RKO (cell line): ENCODE results near the gene LCN15.
"Not testable (repeated sequence)": the region's sequence is repeated elsewhere in the genome, so short reads cannot be mapped to it uniquely, and the experiment has no call there.

Experiments used
- DNase-seq: peaks from one replicate; pipeline ENCODE4 v3.0.0-alpha.2; 2016; ENCODE audit warnings: low spot score

The LCN15 gene, protein sequence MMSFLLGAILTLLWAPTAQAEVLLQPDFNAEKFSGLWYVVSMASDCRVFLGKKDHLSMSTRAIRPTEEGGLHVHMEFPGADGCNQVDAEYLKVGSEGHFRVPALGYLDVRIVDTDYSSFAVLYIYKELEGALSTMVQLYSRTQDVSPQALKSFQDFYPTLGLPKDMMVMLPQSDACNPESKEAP

DNA sequence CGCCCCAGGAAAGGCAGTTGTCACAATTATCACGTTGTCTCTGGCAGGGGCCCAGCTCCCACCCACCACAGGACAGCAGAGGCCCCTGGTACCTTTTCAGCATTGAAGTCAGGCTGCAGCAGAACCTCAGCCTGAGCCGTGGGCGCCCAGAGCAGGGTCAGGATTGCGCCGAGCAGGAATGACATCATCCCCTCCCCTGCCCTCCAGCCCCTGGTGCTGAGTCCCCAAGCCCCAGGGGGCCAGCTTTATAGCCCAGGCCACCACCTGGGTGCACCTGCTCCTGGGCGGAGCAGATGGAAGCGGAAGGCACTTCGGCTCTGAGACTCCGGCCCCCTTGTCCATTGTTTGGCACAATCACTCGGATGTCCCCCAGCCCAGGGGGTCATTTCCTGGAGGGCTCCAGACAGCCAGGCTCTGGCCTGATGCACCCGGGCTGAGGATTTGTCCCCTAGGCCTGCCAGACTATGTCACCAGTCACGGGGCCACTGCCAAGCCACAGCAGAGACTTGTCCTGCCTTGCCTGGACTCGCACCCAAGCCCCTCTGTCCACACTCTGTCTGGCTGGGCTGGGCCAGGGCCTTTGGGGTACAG lies at the start of gene LCN15:
TSS of gene LCN15 (minus strand) at position 218 of the 591 bp plus-strand sequence. CDS start at position 188, 30 bp downstream.
- DNase-seq = no peak

DNA sequence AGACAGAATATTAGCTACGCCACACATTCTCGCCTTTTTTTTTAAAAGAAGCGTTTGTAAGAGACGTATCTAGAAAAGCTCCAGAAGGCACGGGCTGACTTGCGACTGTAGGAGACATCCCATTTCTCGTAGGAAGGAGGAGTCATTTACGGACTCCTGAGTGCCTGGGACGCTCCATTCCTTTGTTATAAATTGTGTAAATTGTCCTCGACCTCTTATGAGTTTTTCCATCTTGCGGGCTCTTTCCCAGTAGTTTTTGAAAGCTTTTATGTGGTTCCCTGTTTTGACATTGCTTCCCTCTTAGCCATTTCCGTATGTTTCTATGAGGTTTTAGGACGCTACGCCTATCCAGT lies 44.5 kb upstream of the LCN15 start:
- DNase-seq = peak; percentile 84

DNA sequence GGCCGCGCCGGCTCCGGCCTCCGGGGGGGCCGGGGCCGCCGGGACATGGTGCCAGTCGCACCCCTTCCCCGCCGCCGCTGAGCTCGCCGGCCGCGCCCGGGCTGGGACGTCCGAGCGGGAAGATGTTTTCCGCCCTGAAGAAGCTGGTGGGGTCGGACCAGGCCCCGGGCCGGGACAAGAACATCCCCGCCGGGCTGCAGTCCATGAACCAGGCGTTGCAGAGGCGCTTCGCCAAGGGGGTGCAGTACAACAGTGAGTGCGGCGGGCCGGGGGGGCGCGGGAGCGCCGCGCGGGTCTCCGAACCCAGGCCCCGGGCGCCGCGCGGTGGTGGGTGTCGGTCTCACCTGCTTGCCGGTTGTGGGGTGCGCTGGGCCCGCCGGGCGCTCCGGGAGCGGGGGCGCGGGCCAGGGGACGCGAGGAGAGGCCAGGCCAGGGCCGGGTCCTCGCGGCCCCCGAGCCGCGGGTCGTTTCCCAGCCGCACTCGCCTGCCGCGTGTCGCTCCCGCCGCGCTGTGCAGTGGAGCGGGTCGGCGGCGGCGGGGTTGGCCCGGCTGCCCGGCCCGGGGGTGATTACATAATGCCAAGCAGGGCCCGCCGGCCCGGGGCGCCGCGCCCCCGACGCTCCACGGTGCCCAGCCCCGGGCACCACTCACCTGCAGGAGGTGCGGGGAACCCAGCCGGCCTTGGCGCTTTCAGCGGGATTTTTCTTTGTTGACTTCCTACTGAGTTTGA lies 43.9 kb upstream of the LCN15 start:
- peak; percentile 52 for DNase-seq

DNA sequence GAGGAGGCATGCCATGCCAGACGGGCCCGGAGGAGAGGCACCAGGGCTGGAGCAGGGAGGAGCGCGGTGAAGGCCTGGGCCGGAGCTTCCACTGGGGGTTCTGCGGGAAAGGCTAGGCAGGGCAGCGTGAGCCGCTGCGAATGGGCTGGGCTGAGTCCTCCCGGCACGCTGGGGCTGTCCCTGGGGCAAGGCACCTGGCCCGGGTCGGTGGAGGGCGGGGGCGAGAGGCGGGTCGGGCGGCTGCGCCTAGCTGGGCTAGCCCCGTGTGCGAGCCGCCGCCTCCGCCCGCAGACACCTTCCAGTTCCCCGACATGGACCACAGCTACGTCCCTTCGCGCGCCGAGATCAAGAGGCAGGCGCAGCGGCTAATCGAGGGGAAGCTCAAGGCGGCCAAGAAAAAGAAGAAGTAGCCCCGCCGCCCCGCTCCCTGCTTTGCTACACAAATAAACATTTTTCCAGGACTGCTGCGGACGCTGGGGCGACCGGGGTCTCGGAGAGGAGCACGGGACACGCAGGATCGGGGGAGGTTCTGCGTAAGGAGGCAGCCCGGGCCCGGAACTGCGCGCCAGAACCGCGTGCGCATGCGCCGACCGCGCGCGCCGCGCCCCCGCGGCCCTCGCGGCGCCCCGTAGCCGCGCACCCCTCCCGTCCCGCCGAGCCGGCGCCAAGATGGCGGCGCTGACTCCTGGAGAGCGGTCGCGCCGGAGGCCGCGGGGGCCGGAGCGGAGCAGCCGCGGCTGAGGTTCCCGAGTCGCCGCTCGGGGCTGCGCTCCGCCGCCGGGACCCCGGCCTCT lies 43.2 kb upstream of the LCN15 start, which contains the start of gene RABL6:
TSS of gene RABL6 (plus strand) at position 668 of the 794 bp plus-strand sequence. CDS start 249 bp downstream, outside the sequence.
- DNase-seq = peak; percentile 87

DNA sequence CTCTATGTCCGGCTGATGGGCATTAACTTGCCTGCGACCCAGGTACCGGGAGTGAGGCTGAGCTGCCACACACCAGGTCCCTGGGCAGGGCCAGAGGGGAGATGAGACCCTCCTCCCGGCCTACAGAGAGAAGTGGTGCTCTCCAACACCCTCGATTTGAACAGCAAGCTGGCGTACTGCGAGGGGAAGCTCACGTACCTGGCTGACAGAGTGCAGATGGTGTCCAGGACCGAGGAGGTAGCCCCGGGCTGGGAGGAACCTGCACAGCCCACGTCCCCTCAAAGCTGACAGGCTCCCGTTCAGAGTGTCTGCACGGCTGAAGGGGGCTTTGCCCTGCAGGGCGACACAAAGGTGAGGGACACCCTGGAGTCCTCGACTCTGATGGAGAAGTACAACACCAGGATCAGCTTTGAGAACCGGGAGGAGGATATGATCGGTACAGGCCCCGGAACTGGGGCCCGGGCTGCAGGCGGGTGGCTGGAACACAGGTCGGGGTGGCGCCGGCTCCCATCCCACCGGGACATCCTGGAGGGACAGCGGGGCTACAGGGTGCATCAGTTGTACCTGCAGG lies 42.4 kb upstream of the LCN15 start:
- peak; percentile 41 for DNase-seq

DNA sequence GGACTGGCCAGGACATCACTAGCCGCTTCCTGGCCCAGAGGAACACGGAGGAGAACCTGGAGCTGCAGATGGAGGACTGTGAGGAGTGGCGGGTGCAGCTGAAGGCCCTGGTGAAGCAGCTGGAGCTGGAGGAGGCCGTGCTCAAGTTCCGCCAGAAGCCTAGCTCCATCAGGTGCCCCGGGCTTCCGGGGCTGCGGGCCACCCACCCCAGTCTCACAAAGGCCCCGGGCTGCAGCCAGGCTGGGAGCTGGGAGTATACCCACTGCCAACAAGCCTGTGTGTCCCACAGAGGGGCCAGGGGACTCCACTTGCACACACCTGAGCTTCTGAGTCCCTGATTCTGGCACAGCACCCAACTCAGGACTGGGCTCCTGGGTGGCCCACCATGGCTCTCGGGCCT lies 41.7 kb upstream of the LCN15 start:
- no peak for DNase-seq

DNA sequence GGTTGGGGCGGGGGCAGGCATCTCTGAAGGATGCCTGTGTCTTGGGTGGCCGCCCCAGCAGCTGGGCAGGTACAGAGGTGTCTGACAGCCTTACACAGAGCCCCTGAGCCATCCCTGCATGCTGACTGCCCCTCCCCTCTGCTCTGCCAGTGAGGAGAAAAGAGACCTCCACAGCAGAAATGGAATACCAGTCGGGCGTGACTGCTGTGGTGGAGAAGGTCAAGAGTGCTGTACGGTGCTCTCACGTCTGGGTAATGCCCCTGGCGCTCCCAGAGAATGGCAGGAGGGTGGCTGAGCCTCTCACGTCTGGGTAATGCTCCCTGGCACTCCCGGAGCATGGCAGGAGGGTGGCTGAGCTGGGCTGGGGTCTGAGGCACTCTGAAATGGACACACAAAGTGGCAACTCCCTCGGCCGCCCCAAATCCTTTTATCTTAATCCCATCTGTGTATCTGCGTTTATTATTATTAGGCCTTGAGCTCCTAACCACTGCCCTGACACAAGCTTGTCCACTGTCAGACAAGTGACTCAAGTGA lies 41.0 kb upstream of the LCN15 start:
- no peak for DNase-seq

DNA sequence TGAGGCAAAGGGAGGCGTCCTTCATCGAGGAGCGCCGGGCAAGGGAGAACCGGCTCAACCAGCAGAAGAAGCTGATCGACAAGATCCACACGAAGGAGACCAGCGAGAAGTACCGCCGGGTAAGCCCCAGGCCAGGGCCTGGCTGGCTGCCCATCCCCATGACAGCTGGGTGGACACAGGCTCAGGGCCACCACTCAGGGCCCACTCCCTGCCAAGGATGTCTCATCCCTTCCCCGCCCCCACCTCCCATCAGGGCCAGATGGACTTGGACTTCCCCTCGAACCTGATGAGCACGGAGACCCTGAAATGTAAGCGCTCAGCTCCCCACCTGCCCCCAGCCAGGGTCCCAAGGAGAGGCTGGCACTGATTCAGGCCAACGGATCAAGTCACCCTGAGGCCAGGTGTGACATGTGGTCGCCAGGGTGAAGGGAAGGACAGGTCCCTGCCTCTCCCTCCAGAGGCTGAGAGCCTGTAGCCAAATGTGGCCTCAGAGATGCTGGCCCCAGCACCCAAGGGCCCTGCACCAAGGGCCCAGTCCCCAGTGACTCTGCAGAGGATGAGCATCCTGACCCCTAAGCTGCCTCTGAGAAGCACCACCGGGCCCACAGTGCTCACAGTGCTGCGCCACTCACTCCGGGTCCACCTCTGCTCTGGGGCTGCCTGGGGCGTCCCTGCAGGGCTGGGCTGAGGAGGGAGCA lies 40.3 kb upstream of the LCN15 start:
- DNase-seq = no peak

DNA sequence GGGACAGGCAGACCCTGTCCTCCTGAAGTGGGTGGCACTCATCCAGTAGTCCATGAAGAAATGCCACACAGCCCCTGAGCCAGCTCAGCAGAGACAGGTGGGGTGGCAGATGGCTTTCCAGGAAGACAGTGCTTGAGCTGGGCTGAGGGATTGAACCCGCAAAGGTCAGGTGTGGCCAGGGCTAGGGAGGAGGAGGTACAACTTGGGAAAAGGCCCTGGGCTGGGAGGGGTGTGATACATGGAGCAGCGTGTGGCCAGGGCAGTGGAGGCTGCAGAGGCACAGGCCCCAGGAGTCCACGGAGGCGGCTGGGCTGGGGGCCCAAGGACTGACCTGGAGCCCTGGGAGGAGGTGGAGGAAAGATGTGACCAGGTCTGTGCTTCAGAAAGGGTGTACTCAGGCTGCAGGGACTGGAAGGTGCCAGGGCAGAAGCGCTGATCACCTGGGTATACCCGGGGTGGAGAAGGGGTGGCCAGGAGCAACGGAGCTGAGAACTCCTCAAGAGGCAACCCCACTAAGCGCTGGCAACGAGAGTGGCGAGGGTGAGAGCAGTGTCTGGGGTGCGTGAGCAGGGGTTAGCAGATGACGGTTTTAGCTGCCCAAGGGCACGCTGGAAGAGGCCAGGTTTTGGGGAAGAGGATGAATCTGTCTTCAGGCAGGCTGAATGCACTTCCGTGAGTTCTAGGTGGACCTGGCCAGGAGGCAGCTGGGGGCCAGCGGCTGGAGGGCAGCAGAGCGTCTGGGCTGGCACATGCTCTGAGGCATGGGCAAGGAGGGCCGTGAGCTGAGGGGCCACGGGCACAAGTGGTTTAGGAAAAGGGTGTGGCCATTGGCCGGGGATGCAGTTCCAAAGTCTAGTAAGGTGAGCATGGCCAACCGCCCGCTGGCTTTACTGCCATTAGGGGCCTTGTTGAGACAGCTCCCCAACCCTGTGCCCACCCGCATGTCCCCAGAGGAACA lies 39.5 kb upstream of the LCN15 start:
- DNase-seq = no peak

DNA sequence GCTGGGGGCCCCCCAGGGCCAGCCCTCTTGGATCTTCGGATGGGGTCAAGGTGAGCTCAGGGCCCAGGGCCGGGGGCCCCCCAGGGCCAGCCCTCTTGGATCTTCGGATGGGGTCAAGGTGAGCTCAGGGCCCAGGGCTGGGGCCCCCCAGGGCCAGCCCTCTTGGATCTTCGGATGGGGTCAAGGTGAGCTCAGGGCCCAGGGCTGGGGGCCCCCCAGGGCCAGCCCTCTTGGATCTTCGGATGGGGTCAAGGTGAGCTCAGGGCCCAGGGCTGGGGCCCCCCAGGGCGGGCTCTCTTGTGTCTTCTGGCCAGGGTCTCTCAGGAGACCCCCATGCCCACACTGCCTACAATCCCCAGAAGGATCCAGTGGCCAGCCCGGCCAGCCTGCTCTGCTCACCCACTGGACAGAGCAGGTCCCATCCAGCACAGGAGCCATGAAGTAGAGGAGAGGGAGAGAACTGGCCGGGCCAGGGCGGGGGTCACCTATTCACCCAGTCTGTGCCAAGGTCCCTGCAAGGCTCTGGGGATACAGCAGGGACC lies 38.8 kb upstream of the LCN15 start:
- not testable (repeated sequence) for DNase-seq

DNA sequence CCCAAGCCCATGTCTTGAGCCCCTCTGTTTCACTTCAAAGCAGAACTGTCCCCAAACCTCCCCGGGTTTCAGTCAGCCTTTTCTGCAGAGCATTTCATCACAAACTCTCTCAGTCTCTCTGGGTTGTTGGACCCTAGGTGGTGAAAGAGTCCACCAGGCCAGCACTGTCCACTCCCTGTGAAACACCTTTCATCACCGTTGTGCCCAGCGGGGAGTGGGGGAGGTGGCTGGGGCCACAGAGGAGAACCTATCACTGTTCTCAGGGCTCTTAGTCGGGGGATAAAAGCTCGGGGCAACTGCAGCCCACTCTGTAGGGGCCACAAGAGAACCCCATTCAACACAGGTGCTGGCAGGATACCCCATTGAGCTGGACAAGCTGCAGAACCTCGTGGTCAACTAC lies 38.0 kb upstream of the LCN15 start:
- no peak for DNase-seq

DNA sequence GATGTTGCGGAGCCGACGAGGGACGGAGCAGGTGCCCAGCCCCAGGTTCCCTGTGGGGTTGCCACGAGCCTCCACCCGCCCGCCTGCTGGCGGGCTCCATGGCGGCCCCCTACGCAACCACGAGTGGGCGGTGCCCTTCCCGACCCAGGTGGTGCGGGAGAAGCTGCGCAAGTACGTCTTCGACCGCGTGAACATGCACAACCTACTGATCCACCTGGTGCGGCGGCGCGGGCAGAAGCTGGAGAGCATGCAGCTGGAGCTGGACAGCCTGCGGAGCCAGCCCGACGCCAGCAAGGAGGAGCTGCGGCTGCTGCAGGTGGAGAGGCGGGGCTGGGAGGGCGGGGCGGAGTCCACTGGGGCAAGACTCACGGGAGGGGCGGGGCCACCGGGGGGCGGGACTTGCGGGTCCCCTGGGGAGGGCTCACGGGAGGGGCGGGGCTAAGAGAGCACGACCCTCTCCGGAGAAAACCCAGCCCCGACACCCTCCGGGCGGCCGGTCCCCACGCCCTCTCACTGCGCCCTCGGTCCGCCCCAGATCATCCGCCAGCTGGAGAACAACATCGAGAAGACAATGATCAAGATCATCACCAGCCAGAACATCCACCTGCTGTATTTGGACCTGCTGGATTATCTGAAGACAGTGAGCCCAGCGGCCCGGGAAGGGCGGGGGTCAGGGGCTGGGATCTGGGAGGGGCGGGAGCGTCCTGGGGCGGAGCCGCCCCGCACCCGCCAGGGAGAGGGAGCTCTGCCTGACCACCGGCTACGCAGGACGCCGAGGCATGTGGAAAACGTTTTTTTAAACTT lies 35.7 kb upstream of the LCN15 start:
- DNase-seq = peak; percentile 71

DNA sequence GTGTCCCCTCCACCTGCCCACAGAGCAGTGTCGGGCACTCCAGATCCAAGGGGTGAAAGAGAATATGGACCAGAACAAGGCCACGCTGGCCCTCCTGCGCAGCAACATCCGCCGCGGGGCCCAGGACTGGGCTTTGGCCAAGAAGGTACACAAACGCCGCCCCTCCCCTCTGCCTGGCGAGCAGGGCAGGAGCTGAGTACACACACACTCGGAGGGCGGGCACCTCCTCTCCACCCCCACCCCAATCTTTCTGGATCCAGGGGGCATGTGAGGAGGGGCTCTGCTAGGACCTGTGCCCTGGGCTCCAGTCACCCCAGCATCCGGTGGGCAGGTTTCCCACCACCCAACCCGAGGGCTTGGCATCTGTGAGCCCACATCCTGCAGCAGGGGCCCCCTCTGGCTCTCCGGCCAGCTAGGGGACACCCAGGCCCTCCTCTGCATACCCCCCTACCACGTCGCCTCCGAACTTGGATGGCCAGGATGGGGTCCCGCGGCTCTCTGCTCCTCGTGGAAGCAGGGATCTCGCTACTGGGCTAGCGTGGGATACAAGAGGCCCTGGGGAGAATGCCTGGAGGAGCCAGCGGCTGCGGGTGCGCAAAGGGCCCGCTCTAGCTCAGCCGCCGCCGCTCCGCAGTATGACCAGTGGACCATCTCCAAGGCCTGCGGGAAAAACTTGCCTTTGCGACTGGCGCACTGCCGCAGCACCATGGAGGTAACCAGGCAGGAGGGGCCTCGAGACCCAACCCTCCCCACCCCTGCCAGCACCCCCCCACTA lies 34.9 kb upstream of the LCN15 start:
- DNase-seq = no peak

DNA sequence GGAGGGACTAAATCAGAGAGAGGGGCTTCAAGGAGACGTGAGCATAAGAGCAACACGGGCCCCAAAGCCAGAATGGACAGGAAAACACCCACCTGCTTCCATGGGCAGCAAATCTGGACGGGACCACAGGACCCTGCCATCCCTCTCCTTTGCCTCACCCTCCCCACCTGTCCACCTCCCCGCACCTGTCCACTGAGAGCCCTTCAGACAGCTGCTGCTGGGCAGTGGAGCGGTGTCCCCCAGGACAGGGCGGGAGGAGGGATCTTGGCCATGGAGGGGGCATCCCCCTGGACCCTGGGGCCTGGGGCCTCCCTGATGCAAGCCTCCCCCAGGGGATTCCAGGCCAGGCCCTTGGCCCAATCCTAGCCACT lies 34.4 kb upstream of the LCN15 start:
- no peak for DNase-seq

DNA sequence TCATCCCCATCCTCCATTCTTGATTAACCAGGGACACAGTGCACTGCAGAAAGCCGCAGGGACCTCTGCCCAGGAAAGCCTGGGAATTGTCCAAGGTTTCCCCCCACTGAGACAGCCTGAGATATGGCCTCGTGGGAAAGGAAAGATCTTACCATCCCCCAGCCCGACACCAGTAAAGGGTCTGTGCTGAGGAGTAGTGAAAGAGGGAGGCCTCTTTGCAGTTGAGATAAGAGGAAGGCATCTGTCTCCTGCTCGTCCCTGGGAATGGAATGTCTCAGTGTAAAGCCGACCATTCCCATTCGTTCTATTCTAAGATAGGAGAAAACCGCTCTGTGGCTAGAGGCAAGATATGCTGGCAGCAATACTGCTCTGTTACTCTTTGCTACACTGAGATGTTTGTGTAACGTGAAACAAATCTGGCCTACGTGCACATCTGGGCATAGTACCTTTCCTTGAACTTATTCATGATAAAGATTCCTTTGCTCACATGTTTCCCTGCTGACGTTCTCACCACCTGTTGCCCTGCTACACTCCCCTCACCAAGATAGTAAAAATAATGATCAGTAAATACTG lies 32.5 kb upstream of the LCN15 start:
- not testable (repeated sequence) for DNase-seq

DNA sequence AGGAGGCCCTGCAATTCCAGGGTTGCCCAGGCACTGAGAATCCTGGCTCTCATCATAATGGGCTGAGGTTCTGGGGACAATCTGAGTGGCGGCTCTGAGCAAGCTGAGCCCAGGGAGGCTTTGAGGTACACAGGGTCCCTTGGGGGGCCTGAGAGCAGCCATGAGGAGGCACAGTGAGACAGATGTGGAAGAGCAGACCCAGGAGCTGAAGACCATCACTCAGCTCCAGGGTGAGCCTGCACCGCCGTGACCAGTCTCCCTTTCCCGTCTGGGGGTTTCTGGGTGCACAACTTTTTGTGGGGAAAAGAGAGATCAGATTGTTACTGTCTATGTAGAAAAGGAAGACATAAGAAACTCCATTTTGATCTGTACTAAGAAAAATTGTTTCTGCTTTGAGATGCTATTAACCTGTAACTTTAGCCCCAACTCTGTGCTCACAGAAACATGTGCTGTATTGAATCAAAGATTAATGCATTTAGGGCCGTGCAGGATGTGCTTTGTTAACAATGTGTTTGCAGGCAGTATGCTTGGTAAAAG lies 32.0 kb upstream of the LCN15 start, which contains the start of gene CCDC183:
TSS of gene CCDC183 (plus strand) at position 101 of the 537 bp plus-strand sequence. CDS start at position 161, 60 bp downstream.
- no peak for DNase-seq

DNA sequence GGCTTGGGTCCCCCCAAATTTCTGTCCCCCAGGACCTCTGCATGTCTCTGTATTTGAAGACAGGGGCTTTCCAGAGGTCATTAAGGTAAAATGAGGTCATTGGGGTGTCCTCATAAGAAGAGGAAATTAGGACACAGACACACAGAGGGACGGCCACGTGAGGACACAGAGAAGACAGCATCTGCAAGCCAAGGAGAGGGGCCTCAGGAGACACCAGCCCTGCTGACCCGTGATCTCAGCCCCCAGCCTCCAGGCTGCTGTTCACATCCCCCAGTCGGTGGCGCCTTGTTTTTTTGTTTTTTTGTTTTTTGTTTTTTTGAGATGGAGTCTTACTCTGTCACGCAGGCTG lies 30.7 kb upstream of the LCN15 start:
- DNase-seq = no peak
